Amygdala (tissue), 56 donors: Measurements from ENCODE around the gene ZWILCH.
"Not testable (repeated sequence)": the region's sequence is repeated elsewhere in the genome, so short reads cannot be mapped to it uniquely, and the experiment has no call there.

ENCODE experiments used
- DNase-seq, 56 donors: peaks; one replicate each; lab custom pipeline; 2025; lab: John Stamatoyannopoulos, UW

ZWILCH gene

DNA sequence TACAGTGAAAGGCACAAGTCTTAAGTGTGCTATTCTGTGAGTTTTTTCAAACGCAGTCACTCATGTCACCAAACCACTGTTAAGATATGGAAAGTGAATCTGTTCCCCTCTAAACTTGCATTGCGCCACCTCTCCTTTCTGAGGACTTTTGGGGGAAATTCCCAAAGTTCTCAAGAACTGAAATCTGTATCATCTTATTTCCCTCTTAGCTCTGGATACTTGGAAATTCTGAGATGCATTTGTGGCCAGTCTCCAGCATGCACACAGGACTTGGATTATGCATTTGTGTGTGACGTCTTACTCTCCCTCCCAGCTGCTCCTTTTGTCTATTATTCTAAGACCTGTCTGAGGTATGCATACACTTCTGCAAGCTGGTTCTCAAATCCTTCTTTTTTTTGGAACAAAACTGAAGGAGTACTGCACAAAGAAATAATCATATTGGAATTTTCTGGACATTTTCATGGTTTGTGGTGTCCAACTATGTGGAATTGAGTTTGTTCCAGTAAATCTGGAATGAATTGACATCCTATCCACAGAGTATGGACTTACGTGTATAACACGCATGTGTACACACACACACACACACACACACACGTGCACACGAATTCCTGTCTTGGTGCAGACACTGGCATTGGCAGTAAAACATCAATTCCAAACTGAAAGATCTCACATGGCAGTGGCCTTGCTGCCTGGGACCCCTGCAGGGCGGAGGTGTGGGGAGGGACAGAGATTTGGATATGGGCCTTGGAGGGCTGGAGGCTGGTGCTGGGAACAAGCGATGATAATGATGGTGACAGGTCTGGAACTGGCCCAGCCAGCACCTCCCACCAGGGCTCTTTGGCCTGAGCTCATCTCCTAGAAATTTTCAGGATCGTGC, 68.8 kb downstream of the ZWILCH start:
- DNase-seq = no peak

GRCh38 chr15:66574596-66574950, 69.4 kb downstream of the ZWILCH start:
- DNase-seq = no peak

DNA sequence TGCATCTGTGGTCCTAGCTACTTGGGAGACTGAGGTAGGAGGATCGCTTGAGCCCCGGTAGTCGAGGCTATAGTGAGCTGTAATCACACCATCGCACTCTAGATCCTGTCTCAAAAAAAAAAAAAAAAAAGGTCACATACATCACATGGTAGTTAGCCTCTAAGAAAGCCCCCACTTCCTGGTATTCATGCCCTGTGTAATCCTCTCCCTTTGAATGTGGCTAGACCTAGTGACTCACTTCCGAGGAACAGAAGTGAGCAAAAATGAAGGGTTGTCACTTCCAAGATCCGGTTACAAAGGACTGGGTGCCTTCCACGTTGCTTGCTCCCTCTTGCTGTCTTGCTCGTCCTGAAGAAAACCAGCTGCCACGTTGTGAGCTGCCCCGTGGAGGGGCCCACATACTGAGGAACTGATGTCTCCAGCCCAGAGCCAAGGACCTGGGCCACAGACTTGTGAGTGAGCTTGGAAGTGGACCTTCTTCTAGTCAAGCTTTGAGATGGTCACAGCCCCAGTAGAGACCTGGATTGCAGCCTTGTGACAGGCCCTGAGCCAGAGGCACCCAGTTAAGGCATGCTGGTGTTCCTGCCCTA, 73.3 kb downstream of the ZWILCH start:
- DNase-seq = no peak

DNA sequence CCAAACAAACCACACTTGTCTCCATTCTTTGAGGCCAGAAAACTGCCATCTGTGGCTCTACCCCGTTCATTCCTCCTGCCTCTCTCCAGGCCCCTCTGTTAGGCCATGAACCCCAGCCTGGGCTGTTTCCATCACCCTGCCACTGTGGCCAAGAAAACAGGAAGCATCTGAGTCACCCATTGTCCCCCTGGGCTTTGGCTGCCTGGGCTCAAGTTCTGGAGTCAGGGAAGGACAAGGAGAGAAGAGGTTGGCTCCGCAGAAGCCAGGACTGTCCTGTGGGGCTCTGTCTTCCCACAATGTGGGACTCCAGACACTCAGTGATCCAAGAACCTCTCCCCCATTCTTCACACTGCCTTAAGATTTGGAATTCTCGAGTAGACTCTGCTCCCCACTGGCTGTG, 75.5 kb downstream of the ZWILCH start:
- DNase-seq = peak in 1 of 56 donors; percentile 8

DNA sequence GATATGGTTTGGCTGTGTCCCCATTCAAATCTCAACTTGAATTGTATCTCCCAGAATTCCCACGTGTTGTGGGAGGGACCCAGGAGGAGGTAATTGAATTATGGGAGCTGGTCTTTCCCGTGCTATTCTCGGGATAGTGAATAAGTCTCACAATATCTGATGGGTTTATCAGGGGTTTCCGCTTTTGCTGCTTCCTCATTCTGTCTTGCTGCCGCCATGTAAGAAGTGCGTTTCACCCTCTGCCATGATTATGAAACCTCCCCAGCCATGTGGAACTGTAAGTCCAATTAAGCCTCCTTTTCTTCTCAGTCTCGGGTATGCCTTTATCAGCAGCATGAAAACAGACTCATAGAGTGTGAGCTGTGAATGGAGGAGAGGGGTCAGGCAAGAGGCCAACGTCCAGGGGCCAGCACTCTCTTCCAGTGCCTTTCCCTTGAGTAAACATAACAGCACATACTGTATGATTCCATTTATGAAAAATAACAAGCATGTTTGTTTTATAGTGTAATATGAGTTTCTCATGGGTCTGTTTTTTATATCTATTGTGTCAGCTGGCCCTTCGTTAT, 76.9 kb downstream of the ZWILCH start:
- DNase-seq = no peak

- peak in 1 of 56 donors; percentile 6 for DNase-seq
These were observed 81.2 kb downstream of the ZWILCH start for GRCh38 chr15:66586155-66586976.

- DNase-seq = no peak
These were observed 81.9 kb downstream of the ZWILCH start for GRCh38 chr15:66587020-66587419.

DNA sequence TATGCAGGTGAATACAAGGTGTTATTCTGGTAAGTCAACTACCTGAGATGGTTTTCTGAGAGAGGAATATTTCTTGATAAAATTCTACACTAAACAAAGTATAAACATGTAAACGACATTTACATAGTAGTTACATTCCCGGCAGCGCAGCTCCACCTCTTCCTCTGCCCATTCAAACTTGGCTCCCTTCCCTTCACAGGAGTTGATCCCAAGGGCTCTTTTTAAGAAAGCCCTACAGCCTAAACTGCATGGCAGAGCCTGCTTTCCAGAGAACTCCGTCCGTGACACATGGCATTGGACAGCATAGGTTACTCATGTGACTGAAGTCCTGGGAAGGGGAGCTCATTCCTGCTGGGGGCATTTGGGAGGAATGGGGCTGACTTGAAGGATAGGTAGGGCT, 82.6 kb downstream of the ZWILCH start:
- no peak for DNase-seq

GRCh38 chr15:66588537-66588936, 83.4 kb downstream of the ZWILCH start:
- no peak for DNase-seq

DNA sequence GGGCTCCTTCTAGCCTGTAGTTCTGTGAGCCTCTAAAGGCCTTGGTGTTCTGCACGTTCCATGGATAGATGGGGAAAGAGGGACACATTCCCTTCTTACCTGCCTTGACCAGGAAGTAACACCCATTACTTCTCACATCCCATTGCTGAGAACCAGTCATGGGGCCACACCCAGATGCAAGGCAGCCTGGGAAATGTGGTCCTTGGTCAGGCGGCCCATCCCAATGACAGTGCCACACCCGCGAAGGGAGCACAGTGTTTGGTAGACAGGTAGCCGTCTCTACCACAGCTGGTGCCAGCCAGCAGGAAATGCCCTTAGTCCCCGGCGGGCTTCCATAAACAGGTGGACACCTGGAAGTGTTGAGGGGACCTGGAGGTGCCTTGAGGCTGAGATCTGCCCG, 83.8 kb downstream of the ZWILCH start:
- no peak for DNase-seq

DNA sequence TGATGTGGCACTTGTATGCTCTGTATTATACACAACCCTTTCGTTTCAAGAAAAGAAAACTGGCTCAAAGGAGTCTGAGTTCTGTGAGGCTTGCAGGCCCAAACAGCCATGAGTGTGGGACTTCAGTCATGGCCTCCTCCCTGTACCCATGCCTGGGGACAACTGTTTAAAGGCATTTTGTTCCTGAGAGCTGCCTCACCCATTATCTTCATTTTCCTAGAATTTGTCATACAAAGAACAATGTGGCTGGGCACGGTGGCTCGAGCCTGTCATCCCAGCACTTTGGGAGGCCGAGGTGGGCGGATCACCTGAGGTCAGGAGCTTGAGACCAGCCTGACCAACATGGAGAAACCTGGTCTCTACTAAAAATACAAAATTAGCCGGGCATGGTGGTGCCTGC, 84.3 kb downstream of the ZWILCH start:
- not testable (repeated sequence) for DNase-seq

DNA sequence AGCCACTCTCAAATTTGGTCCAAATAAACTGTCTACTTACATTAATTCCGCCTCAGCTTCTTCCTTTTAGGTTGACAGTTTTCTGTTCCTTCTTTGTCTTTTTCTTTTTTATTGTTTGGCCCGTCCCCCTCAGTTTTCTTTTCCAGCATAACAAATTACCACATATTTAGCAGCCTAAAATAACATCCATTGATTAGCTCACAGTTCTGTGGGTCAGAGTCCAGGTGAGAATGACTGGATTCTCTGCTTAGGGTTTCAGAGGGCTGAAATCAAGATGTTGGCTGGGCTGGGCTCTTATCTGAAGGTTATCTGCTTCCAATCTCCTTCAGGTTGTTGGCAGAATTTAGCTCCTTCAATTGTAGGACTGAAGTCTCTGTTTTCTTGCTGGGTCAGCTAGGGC, 85.3 kb downstream of the ZWILCH start:
- DNase-seq = no peak

- no peak for DNase-seq
These were observed 86.3 kb downstream of the ZWILCH start for GRCh38 chr15:66591322-66591862.

DNA sequence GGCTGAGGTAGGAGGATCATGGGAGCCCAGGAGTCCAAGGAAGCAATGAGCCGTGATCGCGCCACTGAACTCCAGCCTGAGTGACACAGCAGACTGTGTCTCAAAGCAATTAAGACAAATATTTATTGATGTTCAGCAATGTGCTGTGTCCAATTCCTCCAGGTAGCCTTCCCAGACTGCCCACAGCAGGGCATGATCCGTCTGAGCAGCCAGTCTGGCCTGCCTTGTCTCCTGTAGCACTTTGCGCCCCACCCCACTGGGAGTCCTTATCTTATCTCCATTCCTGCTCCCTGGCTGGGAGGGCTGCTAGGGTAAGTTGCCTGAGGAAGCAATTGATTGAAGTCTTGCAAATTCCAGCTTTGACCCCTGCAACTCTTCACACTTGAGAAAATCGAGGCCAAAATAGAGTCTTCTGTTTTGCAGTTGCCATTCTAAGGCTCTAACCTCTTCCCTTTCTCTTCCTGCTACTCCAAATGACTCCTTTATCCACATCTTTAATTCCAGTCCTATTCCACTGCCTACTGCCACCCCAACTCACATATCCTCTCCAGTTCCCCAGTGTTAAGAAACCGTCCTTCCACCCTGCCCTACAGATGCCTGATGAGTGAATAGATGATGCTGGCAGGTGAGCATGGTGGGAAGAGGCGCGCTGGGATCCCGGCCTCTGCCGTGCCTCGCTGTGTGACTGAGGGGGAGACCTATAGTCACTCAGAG, 87.5 kb downstream of the ZWILCH start:
- DNase-seq = no peak

DNA sequence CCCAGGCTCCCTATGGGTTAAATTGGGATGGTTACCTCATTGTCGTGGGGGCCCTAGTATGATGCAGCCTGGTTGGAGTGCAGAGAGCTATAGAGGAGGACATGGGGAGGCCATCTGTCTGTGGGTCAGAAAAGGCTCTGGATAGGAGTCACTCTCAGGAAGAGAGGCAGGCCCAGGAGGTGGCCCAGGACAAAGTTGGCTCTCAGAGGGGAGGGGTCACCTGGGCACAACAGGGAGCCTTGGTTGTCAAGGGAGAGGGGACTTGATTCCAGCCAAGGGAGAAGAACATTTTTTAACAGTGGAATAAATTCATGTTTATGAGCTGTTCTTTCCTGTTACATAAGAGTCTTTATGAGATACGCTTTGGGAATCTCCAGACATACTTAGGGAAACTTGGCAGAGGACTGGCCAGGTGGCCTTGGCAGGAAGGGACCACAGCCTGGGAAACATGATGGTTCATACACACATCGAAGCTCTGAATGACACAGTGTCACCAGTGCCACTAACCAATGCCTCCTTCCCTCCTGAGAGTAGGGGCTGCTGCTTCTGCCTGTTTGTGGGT, 88.2 kb downstream of the ZWILCH start:
- DNase-seq = no peak

DNA sequence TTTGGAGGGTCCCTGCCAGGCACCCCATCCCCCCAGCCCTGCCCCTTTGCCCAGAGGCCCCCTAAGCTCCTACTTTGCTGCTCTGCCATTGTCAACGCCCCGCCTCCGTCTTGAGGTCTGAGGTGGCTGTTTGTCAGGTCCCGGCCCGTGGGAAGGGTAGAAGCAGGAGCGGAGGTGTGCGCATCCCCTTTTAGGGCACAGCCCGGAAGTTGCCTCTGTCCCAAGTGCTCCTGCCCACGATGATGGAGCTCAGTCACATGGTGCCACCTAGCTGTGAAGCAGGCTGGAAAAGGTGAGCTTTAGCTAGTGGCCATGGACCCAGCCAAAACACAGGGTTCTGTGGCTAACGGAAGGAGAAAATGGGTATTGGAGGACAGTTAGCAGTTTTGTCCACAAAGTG, 89.2 kb downstream of the ZWILCH start:
- DNase-seq = no peak

DNA sequence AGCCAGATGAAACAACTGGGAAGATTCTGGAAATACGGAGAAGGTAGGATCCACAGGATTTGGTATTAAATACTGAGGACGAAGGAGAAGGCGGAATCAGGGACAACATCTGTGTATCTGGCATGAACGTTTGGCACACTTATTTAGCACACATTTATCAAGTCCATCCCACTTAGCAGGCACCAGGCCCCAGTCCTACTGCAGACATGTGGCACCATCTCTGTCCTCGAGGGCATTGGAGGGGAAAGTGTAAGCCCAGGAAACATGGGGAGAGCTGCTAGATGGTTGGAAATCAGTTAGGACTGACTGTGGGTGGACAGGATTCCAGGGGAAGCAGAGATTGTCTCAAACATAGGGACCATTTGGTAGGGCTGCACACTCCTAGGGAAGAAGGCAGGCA, 89.7 kb downstream of the ZWILCH start:
- no peak for DNase-seq

GRCh38 chr15:66595332-66595731, 90.2 kb downstream of the ZWILCH start:
- no peak for DNase-seq

DNA sequence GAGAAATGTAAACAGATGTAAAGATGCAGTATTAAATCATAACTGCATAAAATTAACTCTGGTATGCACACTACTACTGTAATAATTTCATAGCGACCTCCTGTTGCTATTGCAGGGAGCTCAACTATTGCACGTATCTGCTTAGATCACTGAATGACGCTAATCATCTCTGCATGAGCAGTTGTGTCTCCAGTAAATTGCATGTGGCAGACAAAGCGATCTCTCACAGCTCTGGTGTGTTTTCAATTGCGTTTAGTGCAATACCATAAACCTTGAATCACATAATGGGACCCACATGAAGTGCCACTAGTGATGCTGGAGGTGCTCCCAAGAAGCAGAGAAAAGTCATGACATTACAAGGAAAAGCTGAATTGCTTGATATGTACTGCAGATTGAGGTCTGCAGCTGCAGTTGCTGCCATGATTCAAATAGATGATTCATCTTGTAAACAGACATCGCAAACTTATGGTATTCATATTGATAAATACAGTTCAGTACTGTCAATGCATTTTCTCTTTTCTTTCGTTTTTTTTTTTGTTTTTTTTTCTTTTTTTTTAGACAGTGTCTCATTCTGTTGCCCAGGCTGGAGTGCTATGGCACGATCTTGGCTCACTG, 90.9 kb downstream of the ZWILCH start:
- DNase-seq = no peak
